Nasal cavity respiratory epithelium epithelial cell of viscerocranial mucosa (primary cell): Measurements from ENCODE around the gene RMRP. TPM values are rescaled to one million over a fixed set of nuclear protein-coding genes. Genes with fewer than 3 reads are reported as not detected.

Experiments
- total RNA-seq: library from RNA; depleted of rRNA; stranded (reverse); fragments of >200 nt; gene quantifications from 2 replicates; pipeline ENCODE4 v1.2.3, GENCODE V29; 2014

Gene RMRP
- 18,537 and 104,493 TPM in 2 replicates for total RNA-seq

GRCh38 chr9:35657546-35658136 lies at the start of gene RMRP:
Gene RMRP, minus strand, starts transcription at chr9:35658019.

GRCh38 chr9:35689542-35690293 lies 31.9 kb upstream of the RMRP start, which contains the start of gene TPM2:
Gene TPM2, minus strand, starts transcription at chr9:35689925. Its CDS starts 108 bp downstream, at chr9:35689817.

GRCh38 chr9:35673132-35674024 lies 15.6 kb upstream of the RMRP start, which contains the start of gene CA9:
Gene CA9, plus strand, starts transcription at chr9:35673928. Its CDS starts 32 bp downstream, at chr9:35673960.

GRCh38 chr9:35664531-35665470 lies 7.0 kb upstream of the RMRP start, which contains the start of gene ARHGEF39:
Gene ARHGEF39, minus strand, starts transcription at chr9:35665195. Its CDS starts 26 bp downstream, at chr9:35665169.

GRCh38 chr9:35658137-35658967 lies 533 bp upstream of the RMRP start, which contains the start of gene CCDC107:
Gene CCDC107, plus strand, starts transcription at chr9:35658292. Its CDS starts 88 bp downstream, at chr9:35658380.

GRCh38 chr9:35650341-35651158 lies 7.3 kb downstream of the RMRP start, which contains the start of gene SIT1:
Gene SIT1, minus strand, starts transcription at chr9:35650931. Its CDS starts 78 bp downstream, at chr9:35650853.

GRCh38 chr9:35618325-35618727 lies 39.5 kb downstream of the RMRP start, which contains the start of gene CD72:
Gene CD72, minus strand, starts transcription at chr9:35618413. Its CDS starts 110 bp downstream, at chr9:35618303.

Other genes with a start within 250 kb of the RMRP start
- 7.9 and 10.1 TPM in 2 replicates for gene RUSC2, start 167.9 kb downstream of the RMRP start, total RNA-seq
- gene TESK1, start 52.8 kb downstream of the RMRP start, total RNA-seq, result 9.6 and 16.8 TPM in 2 replicates
- gene CD72, start 39.6 kb downstream of the RMRP start, total RNA-seq, result 0.50 and 1.0 TPM in 2 replicates
- gene SIT1, start 7.1 kb downstream of the RMRP start, total RNA-seq, result not detected in 2 replicates
- 6.7 and 14.4 TPM in 2 replicates for gene CCDC107, start 273 bp upstream of the RMRP start, total RNA-seq
- gene ARHGEF39, start 7.2 kb upstream of the RMRP start, total RNA-seq, result 0.07 and 0.34 TPM in 2 replicates
- 0.68 and 7.5 TPM in 2 replicates for gene CA9, start 15.9 kb upstream of the RMRP start, total RNA-seq
- gene TPM2, start 31.9 kb upstream of the RMRP start, total RNA-seq, result 35.1 and 43.1 TPM in 2 replicates
- gene TLN1, start 74.2 kb upstream of the RMRP start, total RNA-seq, result 83.7 and 230 TPM in 2 replicates
- 39.5 and 50.9 TPM in 2 replicates for gene CREB3, start 74.6 kb upstream of the RMRP start, total RNA-seq
- gene GBA2, start 91.2 kb upstream of the RMRP start, total RNA-seq, result 36.6 and 41.6 TPM in 2 replicates
- 17.1 and 25.6 TPM in 2 replicates for gene RGP1, start 91.3 kb upstream of the RMRP start, total RNA-seq
- gene MSMP, start 96.3 kb upstream of the RMRP start, total RNA-seq, result not detected in 2 replicates
- gene NPR2, start 133.6 kb upstream of the RMRP start, total RNA-seq, result 4.1 and 15.9 TPM in 2 replicates
- gene SPAG8, start 154.2 kb upstream of the RMRP start, total RNA-seq, result 0.14 TPM in 1 of 2 replicates, not detected in the other
- 13.0 and 21.2 TPM in 2 replicates for gene HINT2, start 157.0 kb upstream of the RMRP start, total RNA-seq
- not detected in 2 replicates for gene FAM221B, start 170.7 kb upstream of the RMRP start, total RNA-seq
- 0.68 and 5.8 TPM in 2 replicates for gene TMEM8B, start 171.2 kb upstream of the RMRP start, total RNA-seq
- gene OR13J1, start 212.4 kb upstream of the RMRP start, total RNA-seq, result not detected in 2 replicates
- gene HRCT1, start 248.2 kb upstream of the RMRP start, total RNA-seq, result 0.28 and 0.34 TPM in 2 replicates